IPS-18a (cell line): Measurements from ENCODE around the gene PXDC1.

Source experiments
- H3K27ac ChIP-seq: one replicate; pipeline ENCODE4 v1.5.1; 2013; ENCODE audit warnings: low read length
- H3K27me3 ChIP-seq: one replicate; pipeline ENCODE4 v1.6.1; 2013; ENCODE audit warnings: mild to moderate bottlenecking, low read length; ENCODE audit not compliant: control insufficient read depth, insufficient read depth
- H3K36me3 ChIP-seq: one replicate; pipeline ENCODE4 v1.6.1; 2013; ENCODE audit warnings: low read depth, low read length; ENCODE audit not compliant: control insufficient read depth
- H3K4me1 ChIP-seq: one replicate; pipeline ENCODE4 v1.6.1; 2013; ENCODE audit warnings: low read depth, low read length; ENCODE audit not compliant: control insufficient read depth
- H3K4me3 ChIP-seq: one replicate; pipeline ENCODE4 v1.5.1; 2013; ENCODE audit warnings: low read length
- H3K9ac ChIP-seq: one replicate; pipeline ENCODE4 v1.6.1; 2013; ENCODE audit warnings: mild to moderate bottlenecking, low read length, moderate library complexity
- H3K9me3 ChIP-seq: one replicate; pipeline ENCODE4 v1.6.1; 2013; ENCODE audit warnings: low read depth, low read length; ENCODE audit not compliant: control insufficient read depth

PXDC1 gene

GRCh38 chr6:3748208-3749066 is 3.1 kb downstream of the PXDC1 start:
- Histone ChIP-seq H3K9ac (no peak overlapping the region), H3K36me3 (no peaks in the 10 kb centered on the region), H3K9me3 (no peaks in the 10 kb centered on the region), H3K4me3 (no peak overlapping the region), H3K27ac (no peak overlapping the region), H3K4me1 (peaks cover 4% of the 10 kb centered on the region), H3K27me3 (peaks cover 52% of the 10 kb centered on the region)

DNA sequence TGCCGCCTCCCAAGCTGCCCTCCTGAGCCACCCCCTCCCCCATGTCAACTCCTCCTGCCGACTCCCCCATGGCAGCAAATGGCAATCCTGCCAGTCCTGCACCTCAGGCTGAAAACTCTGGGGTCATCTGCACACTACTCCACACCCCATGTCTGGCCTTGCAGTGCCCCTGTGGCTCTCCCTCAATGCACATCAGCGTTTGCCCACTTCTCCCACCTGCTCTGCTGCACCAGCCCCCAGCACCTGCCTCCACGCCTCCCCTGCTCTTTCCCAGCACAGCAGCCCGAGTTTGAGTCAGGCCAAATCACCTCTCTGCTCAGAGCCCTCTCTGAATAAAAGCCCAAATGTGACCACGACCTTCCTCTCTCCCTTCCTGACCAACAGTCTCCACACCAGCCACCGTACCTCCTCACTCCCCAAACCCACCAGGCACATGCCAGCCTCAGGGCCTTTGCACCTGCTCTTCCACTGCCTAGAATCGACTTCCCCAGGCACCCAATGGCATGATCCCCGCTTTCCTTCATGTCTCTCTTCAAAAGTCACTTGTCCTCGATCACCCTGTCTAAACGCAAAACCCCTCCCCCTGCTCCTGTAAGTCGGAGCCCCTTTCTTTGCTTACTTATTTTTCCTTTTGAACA is 4.3 kb downstream of the PXDC1 start:
- H3K9ac ChIP-seq: no peak overlapping the region
- H3K4me1 ChIP-seq: peaks cover 4% of the 10 kb centered on the region
- peaks cover 41% of the 10 kb centered on the region for H3K27me3 ChIP-seq
- H3K4me3 ChIP-seq: no peak overlapping the region
- no peaks in the 10 kb centered on the region for H3K9me3 ChIP-seq
- H3K36me3 ChIP-seq: no peaks in the 10 kb centered on the region
- no peak overlapping the region for H3K27ac ChIP-seq

- Histone ChIP-seq H3K4me3 (no peak overlapping the region), H3K27ac (no peak overlapping the region), H3K9me3 (no peaks in the 10 kb centered on the region), H3K9ac (no peak overlapping the region), H3K27me3 (peaks cover 41% of the 10 kb centered on the region), H3K36me3 (no peaks in the 10 kb centered on the region), H3K4me1 (peaks cover 9% of the 10 kb centered on the region)
Observed at GRCh38 chr6:3746696-3747095, 4.8 kb downstream of the PXDC1 start.

DNA sequence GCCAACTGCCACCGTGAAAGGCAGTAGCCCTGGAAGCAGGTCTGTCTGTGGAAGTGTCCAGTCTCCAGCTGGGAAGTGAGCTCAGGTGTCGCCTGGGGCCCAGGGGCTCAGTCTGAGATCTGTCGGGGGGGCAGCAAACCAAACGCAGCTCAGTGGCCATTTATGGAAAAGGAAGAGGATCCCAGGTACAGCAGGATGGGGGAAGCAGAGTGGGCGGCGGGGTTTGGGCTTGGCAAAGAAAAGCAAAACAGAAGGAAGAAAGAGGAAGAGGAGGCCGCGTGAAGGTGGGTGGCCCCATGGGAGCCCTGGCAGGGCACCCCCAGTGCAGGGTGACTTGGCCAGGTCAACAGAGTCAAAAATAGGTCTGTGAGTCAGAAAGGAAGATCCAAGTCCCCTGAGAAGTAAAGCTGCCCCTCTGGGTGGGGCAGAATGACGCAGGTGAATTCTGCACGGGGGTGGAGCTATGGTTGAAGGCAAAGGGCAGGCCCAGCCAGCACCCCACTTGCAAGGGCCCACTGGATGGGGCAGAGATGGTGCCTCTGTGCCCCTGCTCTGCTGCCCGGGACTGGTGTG is 5.3 kb downstream of the PXDC1 start:
- Histone ChIP-seq H3K9me3 (no peaks in the 10 kb centered on the region), H3K27me3 (peaks cover 41% of the 10 kb centered on the region), H3K4me1 (peaks cover 10% of the 10 kb centered on the region), H3K4me3 (no peak overlapping the region), H3K36me3 (no peaks in the 10 kb centered on the region), H3K27ac (no peak overlapping the region), H3K9ac (no peak overlapping the region)

DNA sequence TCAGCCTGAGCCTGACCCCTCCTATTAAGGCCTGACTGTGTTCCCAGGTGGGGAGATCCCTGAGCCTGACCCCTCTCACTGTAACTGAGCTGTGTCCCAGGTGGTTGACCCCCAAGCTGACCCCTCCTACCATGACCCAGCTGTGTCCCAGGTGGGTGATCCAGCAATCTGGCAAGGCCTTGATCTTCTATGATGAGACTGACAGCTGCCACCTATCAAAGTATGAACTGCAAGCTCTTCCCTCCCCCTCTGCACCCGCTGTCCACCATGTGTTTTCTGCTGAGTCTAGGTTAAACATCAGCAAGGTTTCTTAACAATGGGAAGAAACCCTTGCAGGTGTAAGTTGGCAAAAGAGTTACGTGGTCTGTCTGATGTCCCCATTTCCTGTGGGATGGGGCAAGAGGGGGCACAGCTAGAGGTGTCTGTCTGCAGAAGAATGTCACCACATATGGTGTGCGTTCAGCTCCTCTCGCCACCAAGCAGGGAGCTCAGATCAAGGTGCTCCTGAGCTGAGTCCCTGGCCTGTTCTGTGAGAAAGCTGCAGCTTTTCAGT is 5.9 kb downstream of the PXDC1 start:
- Histone ChIP-seq H3K4me3 (no peak overlapping the region), H3K9me3 (no peaks in the 10 kb centered on the region), H3K4me1 (peaks cover 10% of the 10 kb centered on the region), H3K27me3 (peaks cover 37% of the 10 kb centered on the region), H3K9ac (no peak overlapping the region), H3K36me3 (no peaks in the 10 kb centered on the region), H3K27ac (no peak overlapping the region)

DNA sequence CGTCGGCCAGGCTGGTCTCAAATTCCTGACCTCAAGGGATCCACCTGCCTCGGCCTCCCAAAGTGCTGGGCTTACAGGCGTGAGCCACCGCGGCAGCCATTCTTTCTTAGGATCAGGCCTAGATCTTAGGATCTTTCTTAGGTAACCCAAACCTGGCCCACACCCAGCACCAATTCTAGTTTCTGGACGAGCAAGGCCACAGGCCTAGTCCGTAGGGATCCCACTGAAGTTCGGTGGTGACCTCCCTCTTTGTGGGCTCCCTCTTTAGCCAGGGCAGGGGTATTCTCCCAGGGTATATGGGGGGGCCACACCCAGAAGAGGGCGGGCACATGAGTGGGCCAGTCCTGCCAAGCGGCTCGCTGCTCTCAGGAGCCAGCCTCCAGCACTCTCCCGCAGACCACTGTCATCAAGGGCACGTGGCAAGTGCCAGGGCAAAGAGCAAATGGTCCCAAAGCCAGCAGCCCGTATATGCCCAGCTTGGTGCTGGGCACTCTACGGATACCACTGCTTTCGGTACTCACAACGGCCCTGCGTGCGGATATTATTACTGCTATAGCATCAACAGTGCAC is 6.5 kb downstream of the PXDC1 start:
- no peak overlapping the region for H3K9ac ChIP-seq
- H3K4me1 ChIP-seq: peaks cover 9% of the 10 kb centered on the region
- H3K27ac ChIP-seq: no peak overlapping the region
- H3K9me3 ChIP-seq: no peaks in the 10 kb centered on the region
- no peak overlapping the region for H3K4me3 ChIP-seq
- H3K27me3 ChIP-seq: peaks cover 31% of the 10 kb centered on the region
- H3K36me3 ChIP-seq: no peaks in the 10 kb centered on the region

GRCh38 chr6:3744211-3744900 is 7.2 kb downstream of the PXDC1 start:
- Histone ChIP-seq H3K36me3 (no peaks in the 10 kb centered on the region), H3K4me1 (peaks cover 6% of the 10 kb centered on the region), H3K9me3 (no peaks in the 10 kb centered on the region), H3K9ac (no peak overlapping the region), H3K27me3 (peaks cover 25% of the 10 kb centered on the region), H3K27ac (no peak overlapping the region), H3K4me3 (no peak overlapping the region)

DNA sequence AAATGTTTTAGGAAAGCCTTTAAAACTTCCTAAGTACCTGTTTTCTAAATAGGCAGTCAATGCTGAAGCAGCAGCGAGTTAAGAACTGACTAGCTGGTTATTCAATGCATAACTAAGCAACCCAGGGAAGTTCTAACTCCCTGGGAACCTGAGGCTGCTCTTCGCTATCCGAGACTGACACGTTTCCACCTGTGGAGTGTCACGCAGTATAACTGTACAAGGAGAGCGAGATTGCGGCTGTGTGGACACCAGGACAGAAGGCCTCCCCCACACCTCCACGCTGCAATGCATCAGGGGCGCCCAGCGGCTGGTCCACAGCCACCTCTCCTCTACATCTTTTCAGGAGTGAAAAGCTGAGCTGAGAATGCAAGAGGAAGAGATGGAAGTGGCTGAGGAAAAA is 8.0 kb downstream of the PXDC1 start:
- Histone ChIP-seq H3K36me3 (no peaks in the 10 kb centered on the region), H3K9ac (no peak overlapping the region), H3K27ac (no peak overlapping the region), H3K4me1 (peaks cover 6% of the 10 kb centered on the region), H3K27me3 (peaks cover 16% of the 10 kb centered on the region), H3K4me3 (no peak overlapping the region), H3K9me3 (no peaks in the 10 kb centered on the region)

- Histone ChIP-seq H3K4me3 (no peak overlapping the region), H3K36me3 (no peaks in the 10 kb centered on the region), H3K4me1 (peaks cover 6% of the 10 kb centered on the region), H3K27ac (no peak overlapping the region), H3K9ac (no peak overlapping the region), H3K27me3 (peaks cover 13% of the 10 kb centered on the region), H3K9me3 (no peaks in the 10 kb centered on the region)
Observed at GRCh38 chr6:3742426-3743344, 8.8 kb downstream of the PXDC1 start.

GRCh38 chr6:3742076-3742425 is 9.5 kb downstream of the PXDC1 start:
- Histone ChIP-seq H3K27ac (no peak overlapping the region), H3K9ac (no peak overlapping the region), H3K27me3 (peaks cover 13% of the 10 kb centered on the region), H3K4me3 (no peak overlapping the region), H3K9me3 (no peaks in the 10 kb centered on the region), H3K36me3 (no peaks in the 10 kb centered on the region), H3K4me1 (peaks cover 6% of the 10 kb centered on the region)
